Natural killer cell (primary cell): ENCODE results near the gene TAGLN2. TPM values are rescaled to one million over a fixed set of nuclear protein-coding genes. Genes with fewer than 3 reads are reported as not detected.

Experiments
- ATAC-seq, 3 donors: fragments of 150-1000 bp in 2 of 3; fragments of 200-7000 bp in 1 of 3; cut with Tn5 transposase; 1 replicate in 1 of 3; 2 replicates in 2 of 3; pipeline ENCODE4 v1.10.0; 2021; ENCODE audit warnings: mild to moderate bottlenecking in 2 of 3, moderate library complexity in 2 of 3
- DNase-seq, 2 donors: peaks; one replicate each; pipeline versions ENCODE4 v3.0.0 to v3.0.0-alpha.2; 2013 to 2021; ENCODE audit warnings: mixed read lengths in 1 of 2
- H3K27ac ChIP-seq: one replicate; pipeline ENCODE4 v1.5.1; 2013; ENCODE audit warnings: mild to moderate bottlenecking, low read length
- H3K27me3 ChIP-seq: one replicate; pipeline ENCODE4 v1.6.1; 2013; ENCODE audit warnings: low read length; ENCODE audit not compliant: control insufficient read depth, insufficient read depth
- H3K36me3 ChIP-seq: one replicate; pipeline ENCODE4 v1.6.1; 2013; ENCODE audit warnings: low read length; ENCODE audit not compliant: control insufficient read depth, insufficient read depth
- H3K4me1 ChIP-seq: one replicate; pipeline ENCODE4 v1.6.1; 2013; ENCODE audit warnings: low read length; ENCODE audit not compliant: control insufficient read depth, insufficient read depth
- H3K4me3 ChIP-seq: one replicate; pipeline ENCODE4 v1.5.1; 2013; ENCODE audit warnings: low read length
- H3K9me3 ChIP-seq: one replicate; pipeline ENCODE4 v1.6.1; 2013; ENCODE audit warnings: low read length; ENCODE audit not compliant: control insufficient read depth, insufficient read depth
- H3K27ac Mint-ChIP-seq, 2 donors: one replicate each; pipeline ENCODE4 v1.8.0; 2022; ENCODE audit warnings: mild to moderate bottlenecking in 2 of 2, mixed read lengths in 2 of 2, moderate library complexity in 1 of 2
- H3K27me3 Mint-ChIP-seq, 2 donors: one replicate each; pipeline ENCODE4 v1.8.0; 2022; ENCODE audit warnings: low read depth in 2 of 2, mixed read lengths in 2 of 2
- H3K36me3 Mint-ChIP-seq: one replicate; pipeline ENCODE4 v1.8.0; 2022; ENCODE audit warnings: mixed read lengths
- H3K4me1 Mint-ChIP-seq, 2 donors: one replicate each; pipeline ENCODE4 v1.8.0; 2022; ENCODE audit warnings: mixed read lengths in 2 of 2
- H3K4me3 Mint-ChIP-seq: one replicate; pipeline ENCODE4 v1.8.0; 2022; ENCODE audit warnings: mild to moderate bottlenecking, moderate library complexity, mixed read lengths
- H3K9me3 Mint-ChIP-seq, 2 donors: one replicate each; pipeline ENCODE4 v1.8.0; 2022; ENCODE audit warnings: mixed read lengths in 2 of 2
- CTCF ChIP-seq: fragments of 200-600 bp; IDR thresholded peaks from one replicate; pipeline ENCODE4 v1.8.0; 2022; ENCODE audit warnings: antibody characterized with exemption
- WGBS: methylation state at CpG from one replicate; pipeline ENCODE4 v1.1.7; 2013; ENCODE audit warnings: missing lambda C conversion rate; ENCODE audit not compliant: insufficient coverage; 5-methylcytosine and 5-hydroxymethylcytosine counted together
- intact Hi-C: fragments of 100-400 bp; cut with micrococcal nuclease; formaldehyde crosslinking; loops from one replicate; pipeline ENCODE4 v1.14.2; 2022
- total RNA-seq, 4 donors: library from RNA; stranded (reverse); fragments of 120-200 nt in 1 of 4; gene quantifications; one replicate each; pipeline versions ENCODE4 v1.2.3 to v1.2.4, GENCODE V29; 2013 to 2022

TAGLN2 gene
- total RNA-seq, 3 donors from 2014 or later (not counting 1 experiment from before 2014, with no cell fraction given): 344 to 394 (median 358) TPM

- no peak for TF ChIP-seq CTCF
- Histone ChIP-seq H3K27ac (no peak overlapping the region), H3K27me3 (no peaks in the 10 kb centered on the region), H3K9me3 (no peaks in the 10 kb centered on the region), H3K4me1 (peaks cover 48% of the 10 kb centered on the region), H3K4me3 (no peak overlapping the region), H3K36me3 (peaks cover 29% of the 10 kb centered on the region)
- H3K27me3 Mint-ChIP-seq: no peaks in the 10 kb centered on the region
- H3K4me1 Mint-ChIP-seq: peaks cover 63 to 76% of the 10 kb centered on the region in 2 donors
- peak overlapping the region; percentile 97 for H3K27ac Mint-ChIP-seq
- intact Hi-C loops: no loop called here
- H3K36me3 Mint-ChIP-seq: no peaks in the 10 kb centered on the region
- ATAC-seq (no peak), DNase-seq (no peak)
- WGBS: 81% methylated on average over 9 of the region's 10 CpGs
- no peaks in the 10 kb centered on the region for H3K9me3 Mint-ChIP-seq
- H3K4me3 Mint-ChIP-seq: no peak overlapping the region
These were observed 10.9 kb downstream of the TAGLN2 start for GRCh38 chr1:159914252-159915018.

GRCh38 chr1:159913451-159914192 lies 11.7 kb downstream of the TAGLN2 start:
- no peak for TF ChIP-seq CTCF
- Histone ChIP-seq H3K4me3 (no peak overlapping the region), H3K27ac (no peak overlapping the region), H3K9me3 (no peaks in the 10 kb centered on the region), H3K27me3 (no peaks in the 10 kb centered on the region), H3K36me3 (peaks cover 21% of the 10 kb centered on the region), H3K4me1 (peaks cover 51% of the 10 kb centered on the region)
- intact Hi-C loops: no loop called here
- Mint-ChIP-seq H3K27ac (peak overlapping the region; percentile 97), H3K9me3 (no peaks in the 10 kb centered on the region), H3K27me3 (no peaks in the 10 kb centered on the region), H3K4me1 (peaks cover 63 to 72% of the 10 kb centered on the region in 2 donors), H3K4me3 (peak overlapping the region; percentile 45), H3K36me3 (no peaks in the 10 kb centered on the region)
- 91% methylated on average over 5 of the region's 5 CpGs for WGBS
- ATAC-seq: no peak
- DNase-seq: no peak

GRCh38 chr1:159911326-159912070 lies 13.8 kb downstream of the TAGLN2 start:
- Mint-ChIP-seq H3K9me3 (no peaks in the 10 kb centered on the region), H3K27me3 (no peaks in the 10 kb centered on the region), H3K27ac (peak overlapping the region; percentile 97), H3K4me3 (peak overlapping the region; percentile 49), H3K4me1 (peaks cover 59 to 64% of the 10 kb centered on the region in 2 donors), H3K36me3 (no peaks in the 10 kb centered on the region)
- Histone ChIP-seq H3K9me3 (no peaks in the 10 kb centered on the region), H3K36me3 (peaks cover 4% of the 10 kb centered on the region), H3K4me1 (peaks cover 47% of the 10 kb centered on the region), H3K27me3 (no peaks in the 10 kb centered on the region), H3K27ac (peak overlapping the region; percentile 94), H3K4me3 (no peak overlapping the region)
- WGBS: 34% methylated on average over 6 of the region's 6 CpGs
- no peak for ATAC-seq
- no peak for TF ChIP-seq CTCF
- peak in 1 of 2 donors; percentile 42 for DNase-seq
- intact Hi-C loops: no loop called here
